ENCODE data around the gene SETD7.
A peak's percentile ranks its signal among the peaks of the same experiment; 100 is the strongest.

The SETD7 gene

DNA sequence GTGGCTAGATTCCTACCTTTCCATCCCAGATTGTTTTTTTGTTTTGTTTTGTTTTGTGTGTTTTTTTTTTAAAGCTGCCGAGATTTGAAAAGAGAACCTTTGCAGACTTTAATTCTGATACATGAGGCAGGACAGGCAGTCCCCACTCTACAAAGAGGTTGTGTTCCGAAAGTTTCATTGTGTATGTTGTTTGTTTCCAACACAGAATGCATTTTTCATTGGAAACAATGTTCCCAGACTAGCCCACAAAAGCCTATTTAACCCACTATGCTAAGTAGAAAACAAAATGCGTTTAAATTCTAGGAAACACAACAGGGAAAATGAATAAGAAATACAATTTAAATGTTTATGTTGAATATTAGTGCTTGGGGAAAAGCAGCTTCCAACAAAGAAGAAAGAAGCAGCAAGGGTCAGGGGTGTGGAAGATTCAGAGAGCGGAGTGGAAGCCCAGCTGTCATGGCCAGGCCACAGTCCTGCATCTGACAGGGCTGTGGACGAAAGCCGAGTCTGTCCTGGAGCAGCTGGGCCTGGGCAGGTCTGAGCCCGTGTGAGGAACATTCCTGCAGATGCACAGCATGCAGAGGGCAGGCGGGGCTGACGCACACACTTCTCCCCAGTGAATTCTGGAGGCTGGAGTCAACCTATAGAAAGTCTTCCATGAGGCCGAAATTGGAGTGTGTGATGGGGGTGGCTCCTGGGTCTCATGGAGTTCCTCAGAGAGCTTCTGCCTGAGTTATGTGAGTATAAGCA lies 12.4 kb upstream of the SETD7 start:
- no peak for DNase-seq

DNA sequence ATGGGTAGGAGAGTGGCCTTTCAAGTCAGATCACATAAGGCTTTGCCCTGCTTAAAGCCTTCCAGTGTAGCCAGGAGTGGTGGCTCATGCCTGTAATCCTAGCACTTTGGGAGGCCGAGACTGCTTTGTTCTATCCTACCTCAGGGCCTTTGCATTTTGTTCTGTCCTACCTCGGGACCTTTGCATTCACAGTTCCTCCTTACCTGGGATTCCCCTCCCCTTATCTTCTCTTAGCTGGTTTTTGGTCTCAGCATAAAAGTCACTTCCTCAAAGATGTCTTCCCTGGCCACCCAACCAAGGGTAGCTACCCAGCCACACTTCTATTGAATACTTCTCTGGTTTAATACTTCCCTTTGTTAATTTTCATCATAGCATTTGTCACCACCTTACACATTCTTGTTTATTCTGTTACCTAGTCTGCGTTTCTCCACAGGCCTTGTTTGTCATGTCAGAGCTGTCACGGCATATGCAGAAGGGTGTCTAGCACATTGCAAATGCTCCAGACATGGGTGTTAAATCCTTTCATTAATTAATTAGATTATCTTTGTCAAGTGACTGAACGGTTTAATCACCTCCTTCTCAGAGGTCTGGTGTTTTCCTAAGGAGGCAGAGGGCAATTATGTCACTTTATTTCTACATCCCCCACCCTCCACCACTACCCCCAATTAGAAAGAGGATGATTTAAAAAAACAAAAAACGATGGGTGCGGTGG lies 11.3 kb upstream of the SETD7 start:
- no peak for DNase-seq

DNA sequence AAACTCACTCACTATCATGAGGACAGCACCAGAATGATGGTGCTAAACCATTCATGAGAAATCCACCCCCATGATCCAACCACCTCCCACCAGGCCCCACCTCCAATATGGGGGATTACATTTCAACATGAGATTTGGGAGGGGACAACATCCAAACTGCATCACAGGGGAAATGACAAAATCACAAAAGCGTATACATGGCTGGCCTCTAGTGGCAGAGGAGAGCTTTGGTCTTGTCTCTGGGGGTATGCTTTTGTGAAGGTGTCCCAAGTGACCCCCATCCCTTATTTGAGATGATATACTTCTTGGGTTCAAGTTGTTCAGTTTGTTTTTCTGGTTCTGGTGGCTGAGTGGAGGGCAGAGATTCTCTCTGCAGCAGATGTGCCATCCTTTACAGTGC lies 8.5 kb upstream of the SETD7 start:
- no peak for DNase-seq

DNA sequence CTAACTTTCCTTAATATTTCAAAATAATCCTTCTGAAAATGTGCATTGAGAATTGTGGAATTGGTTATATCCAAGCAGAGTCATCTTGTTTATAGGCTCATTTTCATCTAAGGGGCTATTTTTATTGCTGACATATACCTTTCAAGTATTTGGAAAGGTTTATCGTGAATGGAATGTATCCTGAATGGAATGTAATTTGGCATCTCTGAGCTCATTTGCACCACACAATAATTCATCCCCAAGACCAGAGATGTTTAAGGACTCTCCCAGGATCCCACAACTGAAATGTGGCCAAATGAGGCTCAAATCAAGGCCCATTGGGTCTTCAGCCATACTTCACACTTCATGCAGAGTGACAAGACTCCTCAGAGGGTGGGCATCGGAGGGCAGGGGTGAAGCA lies 7.5 kb upstream of the SETD7 start:
- no peak for DNase-seq

DNA sequence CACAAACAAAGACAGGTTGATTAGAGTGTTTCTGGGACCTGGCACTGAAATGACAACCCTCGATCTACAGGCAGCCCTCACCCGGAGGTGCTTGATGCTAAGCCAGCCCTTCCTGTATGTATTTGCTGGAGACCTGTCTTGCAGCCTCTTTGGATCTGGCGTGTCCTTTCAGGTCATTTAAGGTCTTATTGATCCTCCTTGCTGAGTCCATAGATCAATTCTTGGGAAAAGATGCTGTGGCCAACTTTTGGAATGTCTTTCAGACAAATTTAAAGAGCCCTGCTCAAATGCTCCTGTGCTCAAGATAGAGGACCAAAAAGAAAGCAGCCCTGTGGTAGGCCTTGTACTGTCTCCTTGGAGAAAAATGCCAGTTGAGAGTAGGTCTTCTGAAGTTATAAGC lies 6.8 kb upstream of the SETD7 start:
- DNase-seq, result no peak

DNA sequence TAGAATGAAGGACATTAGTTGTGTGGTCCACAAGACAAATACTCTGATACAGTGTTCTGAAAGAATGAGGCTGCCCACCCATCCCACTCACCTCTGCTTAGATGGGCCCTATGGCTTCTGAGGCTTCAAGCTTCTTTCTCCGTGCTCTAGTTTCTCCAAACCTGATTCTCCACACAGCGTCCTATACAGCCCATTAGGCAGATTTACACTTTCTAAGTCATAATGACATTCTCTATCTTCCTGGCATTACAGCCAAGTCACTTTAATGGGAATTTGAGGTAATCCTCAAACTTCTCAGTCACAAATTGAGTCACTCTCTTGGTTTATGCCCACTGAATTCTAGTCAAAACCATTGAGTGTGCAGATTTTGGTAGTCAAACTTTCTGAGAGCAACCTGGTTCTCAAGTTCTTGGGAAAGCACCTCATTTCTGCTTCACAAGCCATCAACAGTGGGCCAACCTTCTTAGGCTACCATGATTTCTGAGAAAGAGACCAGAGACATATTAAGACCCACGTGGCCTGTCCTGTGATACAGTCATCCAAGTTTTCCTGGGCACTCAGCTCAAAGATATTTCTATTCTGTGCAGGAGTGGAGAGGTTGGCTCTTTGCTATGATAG lies 6.2 kb upstream of the SETD7 start:
- no peak for DNase-seq

DNA sequence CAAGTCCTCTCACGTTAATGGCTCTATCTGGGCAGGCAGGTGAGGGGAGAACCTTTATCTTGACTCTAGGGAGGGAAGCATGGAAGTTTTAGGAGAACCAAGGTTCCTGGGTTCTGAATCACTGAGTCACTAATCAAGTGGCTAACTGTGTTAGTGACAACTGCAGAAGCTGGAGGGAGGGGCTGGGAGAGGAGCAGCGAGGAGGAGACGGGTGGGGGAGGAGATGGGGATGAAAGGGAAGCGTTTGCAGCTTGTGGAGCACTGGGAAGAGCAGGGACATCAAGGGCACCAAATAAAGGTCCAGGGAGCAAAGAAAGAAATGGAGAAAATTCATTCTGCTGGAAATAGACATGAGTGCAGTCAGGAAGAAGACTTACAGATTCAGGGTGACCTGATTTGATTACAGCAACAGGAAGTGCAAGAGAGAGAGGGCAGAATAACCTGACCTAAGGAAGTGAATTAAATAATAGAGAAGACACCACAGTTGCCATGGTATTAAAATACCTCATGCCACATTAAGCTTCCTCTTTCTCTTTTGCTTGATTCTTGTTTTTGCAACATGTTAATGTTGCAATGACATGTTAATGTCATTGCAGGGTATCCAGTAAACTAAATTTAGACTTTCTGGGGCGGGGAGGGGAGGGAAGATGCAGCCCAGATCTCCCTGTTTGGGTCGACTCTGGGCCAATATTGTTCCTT lies 4.5 kb upstream of the SETD7 start:
- peak; percentile 42 for DNase-seq

DNA sequence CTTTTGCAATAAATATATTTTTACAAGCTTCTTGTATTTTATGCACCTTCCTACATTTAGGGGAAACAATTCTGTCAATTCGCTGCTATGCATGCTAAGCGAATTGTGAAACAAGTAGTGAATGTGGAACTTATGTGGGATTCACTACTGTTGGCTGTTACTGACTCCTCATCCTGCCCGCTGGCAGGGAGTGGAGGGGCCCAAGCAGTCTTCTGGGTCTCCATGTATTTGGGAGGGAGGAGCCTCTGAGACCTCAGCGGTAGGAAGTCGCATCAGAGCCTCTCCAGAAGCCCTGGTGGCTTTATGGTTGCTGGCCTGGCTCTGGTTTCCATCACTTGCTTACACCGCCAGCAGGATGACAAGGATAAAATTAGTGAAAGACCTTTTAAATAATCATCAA lies 3.7 kb upstream of the SETD7 start:
- DNase-seq, result peak; percentile 20

DNA sequence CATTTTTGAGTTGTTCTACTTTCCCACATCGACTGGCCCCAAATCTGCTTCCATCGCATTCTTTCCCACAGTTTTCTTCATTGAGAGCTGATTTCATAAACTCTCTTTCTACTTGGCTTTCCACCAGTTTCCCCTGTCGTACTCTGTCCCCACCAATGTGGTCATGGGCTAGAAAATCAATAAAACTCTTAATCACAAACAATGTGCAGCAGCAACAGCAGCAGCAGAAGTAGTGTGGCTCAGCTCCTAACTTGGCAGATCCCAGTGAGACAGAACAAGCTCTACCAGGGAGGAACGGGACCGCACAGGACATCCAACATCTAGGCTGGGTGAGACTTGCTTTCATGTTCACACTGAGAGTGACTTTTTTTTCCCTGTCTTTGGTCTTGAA lies 3.1 kb upstream of the SETD7 start:
- DNase-seq, result no peak

DNA sequence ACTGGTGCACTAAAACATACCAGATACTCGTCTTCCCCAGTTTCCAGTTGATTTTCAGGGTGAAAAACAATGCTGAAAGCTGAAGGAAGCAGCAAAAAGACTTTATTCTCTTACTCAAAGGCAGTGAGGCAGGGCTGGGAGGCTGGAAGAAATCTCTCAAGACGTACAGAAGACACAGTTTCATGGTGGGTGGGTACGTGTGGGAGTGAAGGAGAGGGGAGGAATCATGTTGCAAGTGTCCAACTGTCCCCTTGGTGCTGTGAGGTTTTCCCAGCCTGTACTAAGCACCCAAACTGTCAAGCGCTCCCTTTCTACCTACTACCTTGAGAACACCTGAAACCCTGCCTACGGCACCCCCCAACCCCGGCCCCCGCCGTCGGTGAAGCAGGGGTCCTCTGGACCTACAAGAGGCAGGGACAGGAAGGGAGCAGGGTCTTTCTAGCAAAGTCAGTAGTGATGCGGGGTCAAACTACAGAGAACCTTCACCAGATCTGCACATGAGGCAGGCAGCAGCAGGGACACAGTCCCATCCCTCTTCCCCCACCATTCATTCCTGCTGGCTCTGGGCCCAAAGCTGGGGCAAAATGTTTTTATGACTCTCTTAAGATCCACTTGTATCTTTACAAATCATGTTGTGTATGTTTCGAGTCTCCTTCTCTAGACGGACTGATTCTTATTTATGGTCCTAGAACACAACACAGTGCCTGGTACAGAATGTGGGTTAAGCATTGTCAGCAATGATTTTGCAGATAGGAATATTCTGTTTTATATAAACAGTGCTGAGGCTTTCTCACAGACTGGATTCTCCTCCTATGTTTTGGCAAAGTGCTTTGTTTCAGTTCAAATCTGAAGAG lies 2.4 kb upstream of the SETD7 start:
- no peak for DNase-seq

DNA sequence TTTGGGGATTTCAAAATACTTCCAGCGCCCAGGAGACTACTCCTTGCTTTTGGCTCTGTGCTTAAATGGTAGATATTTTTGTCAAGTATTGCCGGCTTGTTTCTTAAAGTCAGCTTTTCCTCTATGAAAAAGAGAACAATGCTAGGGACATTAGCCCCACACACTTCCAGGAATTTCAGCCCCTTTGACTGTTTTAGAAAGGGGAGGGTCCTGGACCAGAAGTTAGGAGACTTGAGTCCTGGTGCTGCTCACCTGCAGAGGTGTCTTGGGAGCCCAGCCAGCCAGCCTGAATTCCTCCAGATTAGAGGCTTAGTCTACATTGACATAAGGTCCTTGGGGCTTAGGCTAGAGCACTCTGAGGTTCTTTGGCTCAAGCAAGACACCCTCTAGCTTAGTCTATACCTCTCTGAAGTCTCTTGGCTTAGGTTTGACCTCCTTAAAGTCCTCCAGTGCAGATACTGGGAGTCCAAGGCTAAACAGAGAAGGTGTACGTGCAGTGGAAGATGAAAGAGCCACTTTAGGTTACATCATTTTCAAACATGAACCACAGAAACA lies 1.6 kb upstream of the SETD7 start:
- no peak for DNase-seq

DNA sequence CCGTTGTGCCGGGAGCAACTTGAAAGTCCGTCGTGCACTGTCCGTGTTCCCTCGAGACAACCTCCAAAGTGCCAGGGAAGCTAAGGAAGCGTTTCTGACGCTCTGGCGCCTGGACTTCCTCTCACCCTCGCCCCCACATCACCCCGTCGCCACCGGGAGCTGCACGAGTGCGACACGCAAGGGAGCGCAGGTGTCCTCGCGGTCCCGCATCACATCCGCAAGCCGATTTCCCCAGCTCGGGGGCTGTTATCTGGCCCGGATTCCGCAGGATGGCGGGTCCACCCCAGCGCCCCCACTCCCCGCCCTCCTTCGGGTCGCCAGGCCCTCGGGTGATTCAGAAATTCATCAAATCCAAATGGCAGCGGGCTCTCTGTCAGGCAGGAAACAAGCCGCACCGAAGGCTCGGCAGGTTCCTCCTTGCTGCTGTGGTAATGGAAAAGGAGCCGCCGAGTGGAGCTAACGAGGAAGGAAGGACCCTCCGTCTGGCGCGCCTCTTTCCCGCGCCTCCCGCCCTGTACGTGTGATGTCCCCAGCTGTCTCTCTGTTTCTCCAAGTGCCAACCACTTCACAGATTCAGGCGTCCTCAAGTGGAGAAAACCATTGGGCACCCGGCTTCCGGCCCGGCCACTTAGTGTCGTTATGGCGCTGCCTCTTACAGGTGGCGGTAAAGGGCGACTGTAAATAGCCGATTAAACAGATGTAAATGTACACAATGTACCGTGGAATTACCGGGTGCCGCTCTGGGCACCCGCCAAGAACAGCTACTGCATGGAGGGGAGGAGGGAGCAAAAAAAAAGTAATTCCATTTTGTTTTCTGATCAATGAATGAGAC lies 921 bp upstream of the SETD7 start:
- peak; percentile 70 for DNase-seq

DNA sequence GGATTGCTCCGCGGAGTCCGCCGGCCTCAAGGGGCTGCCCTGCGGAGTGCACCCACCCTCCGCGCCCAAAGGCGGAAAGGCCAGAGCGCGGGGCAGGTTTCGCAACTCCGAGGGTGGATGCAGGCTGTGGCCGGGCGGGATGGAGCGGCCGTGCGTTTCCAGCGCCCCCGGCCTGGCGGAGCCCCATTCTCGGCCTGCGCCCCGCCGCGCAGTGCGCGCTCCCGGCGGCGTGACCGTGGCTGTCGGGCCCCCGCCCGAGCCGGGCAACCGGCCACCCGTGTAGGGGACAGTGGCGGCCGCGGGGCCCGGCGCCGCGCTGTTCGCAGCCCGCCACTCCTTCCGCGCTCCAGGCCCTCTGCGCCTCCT lies 331 bp downstream of the SETD7 start:
- no peak for DNase-seq

DNA sequence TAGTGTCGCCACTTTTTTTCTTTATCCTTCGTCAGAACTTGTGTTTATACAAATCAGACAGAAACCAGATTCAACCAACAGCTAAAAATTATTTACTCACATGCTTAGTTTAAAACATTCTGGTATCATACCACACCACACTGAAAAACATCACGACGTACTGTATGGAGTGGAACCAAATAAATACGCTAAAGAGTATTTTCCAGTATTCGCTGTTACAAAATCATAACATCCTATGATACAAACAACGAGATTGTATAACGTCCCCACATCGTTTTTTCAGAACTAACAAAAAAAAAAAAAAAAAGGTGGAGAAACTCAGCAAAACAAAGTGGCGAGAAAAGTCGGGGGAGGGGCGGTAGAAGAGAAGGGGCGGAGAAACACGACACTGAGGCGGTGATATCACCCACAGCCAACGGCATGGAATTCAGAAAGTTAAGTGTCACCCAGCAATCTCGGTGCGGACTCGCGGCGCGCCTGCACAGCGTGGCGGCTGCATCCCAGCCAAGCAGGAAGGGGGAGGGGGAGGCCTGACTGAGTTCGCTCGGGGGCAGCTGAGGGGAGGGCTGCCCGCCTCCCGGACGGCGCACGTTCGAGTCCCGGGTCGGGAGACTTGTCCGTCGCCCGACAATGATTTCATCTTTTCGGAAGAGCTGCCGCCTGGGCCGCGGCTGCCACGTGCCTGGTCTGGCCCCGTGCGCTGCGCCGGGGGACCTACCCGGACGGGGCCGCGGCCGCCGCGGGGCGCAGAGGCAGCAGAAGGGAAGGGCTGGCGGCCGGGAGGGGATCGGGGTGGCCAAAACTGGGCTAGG lies 920 bp downstream of the SETD7 start:
- peak; percentile 88 for DNase-seq

DNA sequence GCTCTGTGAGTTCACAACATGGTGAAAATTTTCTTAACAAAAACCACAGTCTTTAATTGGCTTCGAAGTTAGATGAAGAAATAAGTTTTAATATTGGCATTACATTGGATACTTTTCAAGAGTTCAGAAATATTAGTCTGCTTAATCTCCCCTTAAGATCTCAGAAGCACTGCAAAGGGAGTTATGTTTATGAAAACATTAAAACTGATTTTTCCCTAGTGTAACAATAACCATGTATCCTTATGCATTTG lies 1.5 kb downstream of the SETD7 start:
- DNase-seq, result no peak

DNA sequence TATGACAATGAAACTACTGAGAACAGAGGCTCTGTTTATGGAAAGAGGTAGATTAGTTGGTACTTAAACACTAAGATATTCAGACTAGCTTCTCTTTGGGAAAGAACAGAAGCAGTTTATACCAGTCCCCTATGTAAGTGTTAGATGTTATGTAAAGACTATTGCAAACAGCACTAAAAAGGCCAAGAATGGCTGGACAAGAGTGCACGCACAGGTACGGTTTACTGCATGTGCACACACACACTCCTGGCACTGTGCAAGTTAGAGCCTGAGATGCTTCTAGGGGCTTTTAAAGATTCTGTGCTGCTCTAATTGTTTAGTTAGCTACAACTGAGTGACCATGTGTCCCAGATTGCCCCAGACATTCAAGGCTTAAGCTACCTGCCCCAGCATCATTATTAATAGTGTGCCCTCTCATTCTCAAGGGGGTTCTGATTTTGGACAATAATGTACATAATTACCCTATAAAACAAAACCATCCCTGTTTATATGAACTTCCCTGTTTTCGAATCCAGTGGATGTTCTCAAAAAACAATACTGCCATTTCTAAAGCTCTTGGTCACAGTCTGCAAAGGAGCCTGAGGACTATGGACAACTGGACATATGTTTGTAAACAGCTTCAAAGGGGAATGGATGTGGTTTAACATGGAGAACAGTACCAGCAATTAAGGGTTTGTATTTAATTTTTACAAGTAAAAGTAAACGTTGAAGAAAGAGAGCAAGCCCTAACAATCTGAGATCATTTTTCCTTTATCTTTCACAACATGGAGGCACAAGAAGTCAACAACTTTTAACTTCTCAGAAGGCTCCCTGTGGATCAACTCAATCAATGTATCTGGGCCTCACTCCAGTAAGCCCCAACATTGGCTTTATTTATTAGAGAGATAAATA lies 2.0 kb downstream of the SETD7 start:
- DNase-seq, result no peak

DNA sequence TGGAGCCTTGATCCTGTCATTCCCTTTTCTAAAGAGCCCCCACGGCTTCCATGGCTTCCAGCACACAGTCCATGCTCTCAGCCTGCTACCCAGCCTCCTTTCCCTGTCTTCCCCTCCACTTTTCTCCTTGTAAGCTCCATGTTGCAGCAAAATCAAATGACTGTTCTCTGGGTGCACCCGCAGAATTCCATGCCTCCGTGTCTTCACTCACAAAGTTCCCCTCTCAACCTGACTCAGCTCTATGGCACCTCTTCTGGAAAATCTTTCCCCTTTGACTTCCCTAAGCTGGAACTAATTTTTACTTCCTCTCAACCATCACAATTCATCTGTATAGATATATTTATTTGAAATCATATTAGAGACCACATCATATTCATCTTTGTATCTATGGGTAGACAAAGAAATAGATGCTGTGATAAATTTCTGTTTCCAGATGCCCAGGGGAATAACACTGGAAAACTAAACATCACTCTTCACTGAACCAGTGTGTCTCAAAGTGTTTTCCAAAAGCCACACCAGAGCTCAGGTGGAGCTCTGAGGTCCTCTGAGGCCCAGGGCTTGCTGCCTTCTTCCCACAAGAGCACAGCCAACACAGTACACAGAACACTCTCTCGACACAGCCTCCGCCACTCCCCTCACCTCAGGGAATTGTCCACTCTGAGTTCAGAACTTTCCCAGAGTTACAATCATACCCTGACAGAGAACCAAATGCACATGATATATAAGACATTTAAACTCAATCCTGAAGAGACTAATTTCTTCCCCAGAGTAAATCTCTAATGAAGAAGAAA lies 3.3 kb downstream of the SETD7 start:
- no peak for DNase-seq

DNA sequence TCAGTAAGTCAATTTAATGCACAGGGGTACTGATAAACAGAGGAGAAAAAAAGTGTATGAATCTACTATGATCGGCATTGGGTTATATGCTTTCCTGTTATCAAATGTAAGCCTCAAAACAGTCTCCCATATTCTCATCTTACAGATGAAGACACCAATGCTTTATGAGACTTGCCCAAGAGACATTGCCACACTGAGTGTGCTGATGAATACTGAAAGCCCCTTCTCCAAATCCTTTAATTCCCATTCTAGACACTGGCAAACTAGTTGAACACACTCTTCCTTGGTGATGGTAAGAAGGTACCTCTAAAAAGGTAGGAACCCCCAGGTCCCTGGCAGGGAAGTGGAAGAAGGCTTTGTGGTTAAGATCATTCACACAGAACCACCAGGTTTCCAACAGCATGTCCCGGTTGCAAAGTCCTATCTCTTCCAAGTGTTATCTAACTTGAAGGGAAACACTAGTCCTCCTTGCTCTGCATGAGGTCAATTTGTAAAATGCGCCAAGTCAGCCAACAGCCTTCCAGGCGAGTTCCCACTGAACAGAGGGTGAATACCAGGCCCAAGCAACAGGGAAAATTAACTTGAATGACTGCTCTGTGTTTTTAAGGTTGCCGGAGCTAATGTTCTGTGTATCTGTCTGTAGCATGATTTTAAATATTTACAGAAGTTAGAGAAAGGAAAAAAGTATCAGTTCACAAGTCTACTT lies 5.1 kb downstream of the SETD7 start:
- no peak for DNase-seq

Measured in CD4-positive, alpha-beta T cell treated with Interleukin-15 for 1 hour (primary cell).